Measurements from ENCODE around the gene SORCS2. TPM values are rescaled to one million over a fixed set of nuclear protein-coding genes. Genes with fewer than 3 reads are reported as not detected.

SORCS2 gene
- total RNA-seq, 1 donor from 2014 or later = not detected

GRCh38 chr4:7539659-7540058, 347.3 kb downstream of the SORCS2 start:
- H3K4me1 Mint-ChIP-seq = no peaks in the 10 kb centered on the region
- H3K36me3 Mint-ChIP-seq (ENCODE audit: low read depth) = no peaks in the 10 kb centered on the region
- CTCF ChIA-PET = no interaction called here
- H3K4me3 Mint-ChIP-seq = no peak overlapping the region
- no peaks in the 10 kb centered on the region for H3K27me3 Mint-ChIP-seq
- no peak for DNase-seq
- no peak overlapping the region for H3K27ac Mint-ChIP-seq
- POLR2A ChIA-PET = no interaction called here
- no peaks in the 10 kb centered on the region for H3K9me3 Mint-ChIP-seq
- ATAC-seq (ENCODE audit: low read depth) = peak; percentile 47
- intact Hi-C loops (cut with micrococcal nuclease) = no loop called here
- TF ChIP-seq CTCF (IDR thresholded peaks at IDR 0.05) = no peak

DNA sequence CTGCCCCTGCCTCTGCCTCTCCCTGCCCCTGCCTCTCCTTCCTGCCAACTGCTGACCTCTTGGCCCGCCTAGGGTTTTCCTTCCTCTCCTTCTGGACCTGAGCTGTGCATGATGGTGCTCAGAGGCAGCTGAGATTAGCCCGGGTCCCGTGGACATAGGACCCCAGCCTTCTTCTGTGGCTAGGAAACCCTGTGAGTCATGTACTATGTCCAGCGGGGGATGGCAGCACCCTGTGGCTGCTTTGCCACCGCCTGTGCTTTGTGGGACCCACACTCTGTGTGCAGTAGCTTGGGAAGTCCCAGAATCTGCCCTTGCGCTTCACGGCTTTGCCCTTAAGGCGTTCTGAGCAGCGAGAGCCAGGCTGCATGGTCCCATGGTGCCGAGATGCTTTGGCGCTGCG, 347.9 kb downstream of the SORCS2 start:
- Mint-ChIP-seq H3K27ac (no peak overlapping the region), H3K4me3 (no peak overlapping the region), H3K9me3 (no peaks in the 10 kb centered on the region), H3K36me3 (ENCODE audit: low read depth) (no peaks in the 10 kb centered on the region), H3K4me1 (no peaks in the 10 kb centered on the region), H3K27me3 (no peaks in the 10 kb centered on the region)
- TF ChIP-seq CTCF (IDR thresholded peaks at IDR 0.05) = no peak
- POLR2A ChIA-PET = no interaction called here
- ATAC-seq (ENCODE audit: low read depth) (no peak), DNase-seq (no peak)
- CTCF ChIA-PET = no interaction called here
- intact Hi-C loops (cut with micrococcal nuclease) = no loop called here

- ATAC-seq (ENCODE audit: low read depth) = no peak
- Mint-ChIP-seq H3K27ac (no peak overlapping the region), H3K4me1 (no peaks in the 10 kb centered on the region), H3K4me3 (no peak overlapping the region), H3K9me3 (no peaks in the 10 kb centered on the region), H3K27me3 (no peaks in the 10 kb centered on the region), H3K36me3 (ENCODE audit: low read depth) (no peaks in the 10 kb centered on the region)
- ChIA-PET CTCF (no interaction called here), POLR2A (no interaction called here)
- intact Hi-C loops (cut with micrococcal nuclease) = no loop called here
- DNase-seq = no peak
- no peak for TF ChIP-seq CTCF (IDR thresholded peaks at IDR 0.05)
Measured at GRCh38 chr4:7540654-7541413, 348.5 kb downstream of the SORCS2 start.

DNA sequence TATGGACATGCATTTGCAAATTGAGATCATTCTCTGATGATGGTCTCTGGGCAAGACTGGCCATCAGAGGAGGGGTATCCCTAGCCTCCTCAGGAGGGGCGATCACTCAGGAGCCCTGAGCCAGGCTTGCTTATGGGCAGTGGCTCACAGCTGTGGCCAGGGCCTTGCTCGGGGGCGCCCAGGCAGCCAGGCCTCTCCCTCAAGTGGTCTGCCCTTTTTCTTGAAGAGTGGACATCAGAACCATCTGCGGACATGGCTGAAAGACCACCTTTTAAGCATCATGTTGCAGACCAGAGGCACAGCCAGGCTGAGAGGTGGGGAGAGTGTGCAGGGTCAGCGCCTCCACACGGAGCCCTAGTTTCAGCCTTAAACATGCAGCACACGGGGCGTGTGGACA, 349.1 kb downstream of the SORCS2 start:
- no peak for DNase-seq
- Mint-ChIP-seq H3K4me1 (no peaks in the 10 kb centered on the region), H3K27me3 (no peaks in the 10 kb centered on the region), H3K9me3 (no peaks in the 10 kb centered on the region), H3K36me3 (ENCODE audit: low read depth) (no peaks in the 10 kb centered on the region), H3K27ac (no peak overlapping the region), H3K4me3 (no peak overlapping the region)
- POLR2A ChIA-PET = no interaction called here
- no peak for TF ChIP-seq CTCF (IDR thresholded peaks at IDR 0.05)
- no peak for ATAC-seq (ENCODE audit: low read depth)
- CTCF ChIA-PET = no interaction called here
- intact Hi-C loops (cut with micrococcal nuclease) = no loop called here

DNA sequence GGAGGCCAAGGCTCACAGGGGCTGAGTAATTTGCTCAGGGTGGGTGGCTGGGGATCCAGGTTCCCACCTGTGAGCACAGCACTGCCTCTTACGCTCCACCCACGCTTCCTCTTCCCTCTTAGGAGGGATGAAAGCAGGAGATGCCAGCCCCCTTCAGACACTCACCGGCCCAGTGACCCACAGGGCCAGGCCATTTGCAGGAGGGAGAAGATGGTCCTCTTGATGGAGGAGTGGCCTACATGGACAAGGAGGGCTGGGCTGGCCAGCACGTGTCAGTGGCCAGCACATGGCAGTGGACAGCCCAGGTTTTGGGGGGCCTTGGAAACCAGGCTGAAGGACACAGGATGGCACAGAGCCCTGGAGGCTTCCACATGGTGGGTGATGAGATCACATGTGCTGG, 350.4 kb downstream of the SORCS2 start:
- CTCF ChIA-PET = no interaction called here
- DNase-seq (no peak), ATAC-seq (ENCODE audit: low read depth) (no peak)
- Mint-ChIP-seq H3K27me3 (no peaks in the 10 kb centered on the region), H3K4me3 (no peak overlapping the region), H3K4me1 (no peaks in the 10 kb centered on the region), H3K27ac (no peak overlapping the region), H3K9me3 (no peaks in the 10 kb centered on the region), H3K36me3 (ENCODE audit: low read depth) (no peaks in the 10 kb centered on the region)
- intact Hi-C loops (cut with micrococcal nuclease) = no loop called here
- no peak for TF ChIP-seq CTCF (IDR thresholded peaks at IDR 0.05)
- POLR2A ChIA-PET = no interaction called here

Data from activated B cell treated with CpG ODN at 0.5 μM for 24 hours (primary cell).